HG03558 (cell line): ENCODE results near the gene ABCA1.

Experiments
- ATAC-seq: cut with Tn5 transposase; IDR thresholded peaks from one replicate; pipeline ENCODE4 v1.9.1; 2021; ENCODE audit warnings: moderate number of reproducible peaks; ENCODE audit not compliant: unreplicated experiment; ENCODE audit errors: extremely low read depth

ABCA1 gene

GRCh38 chr9:104808035-104808614, 119.8 kb downstream of the ABCA1 start:
- ATAC-seq = no peak

GRCh38 chr9:104805441-104805840, 122.5 kb downstream of the ABCA1 start:
- ATAC-seq = no peak

GRCh38 chr9:104802906-104803305, 125.0 kb downstream of the ABCA1 start:
- ATAC-seq = no peak

- ATAC-seq = no peak
Observed at GRCh38 chr9:104802110-104802509, 125.8 kb downstream of the ABCA1 start.

- ATAC-seq = no peak
Observed at GRCh38 chr9:104800068-104800785, 127.7 kb downstream of the ABCA1 start.

GRCh38 chr9:104798209-104798995, 129.6 kb downstream of the ABCA1 start:
- no peak for ATAC-seq

- ATAC-seq = no peak
Observed at GRCh38 chr9:104795857-104796256, 132.1 kb downstream of the ABCA1 start.

GRCh38 chr9:104795082-104795481, 132.9 kb downstream of the ABCA1 start:
- no peak for ATAC-seq

GRCh38 chr9:104794070-104794469, 133.9 kb downstream of the ABCA1 start:
- no peak for ATAC-seq

GRCh38 chr9:104788251-104788650, 139.7 kb downstream of the ABCA1 start:
- no peak for ATAC-seq

- no peak for ATAC-seq
Observed at GRCh38 chr9:104787306-104788015, 140.5 kb downstream of the ABCA1 start.

- ATAC-seq = no peak
Observed at GRCh38 chr9:104786293-104786692, 141.7 kb downstream of the ABCA1 start.

GRCh38 chr9:104784098-104784497, 143.9 kb downstream of the ABCA1 start:
- peak; percentile 73 for ATAC-seq

GRCh38 chr9:104783588-104783987, 144.4 kb downstream of the ABCA1 start:
- ATAC-seq = no peak

- ATAC-seq = no peak
Observed at GRCh38 chr9:104780796-104781395, 147.1 kb downstream of the ABCA1 start.

GRCh38 chr9:104779946-104780535, 147.9 kb downstream of the ABCA1 start:
- ATAC-seq = no peak

- no peak for ATAC-seq
Observed at GRCh38 chr9:104779334-104779733, 148.6 kb downstream of the ABCA1 start.

GRCh38 chr9:104778802-104779201, 149.2 kb downstream of the ABCA1 start:
- no peak for ATAC-seq

- no peak for ATAC-seq
Observed at GRCh38 chr9:104776797-104777196, 151.2 kb downstream of the ABCA1 start.

GRCh38 chr9:104775976-104776375, 152.0 kb downstream of the ABCA1 start:
- ATAC-seq = no peak
